COLO829 (cell line): Measurements from ENCODE around the gene PIGS.
"Not testable (repeated sequence)": the region's sequence is repeated elsewhere in the genome, so short reads cannot be mapped to it uniquely, and the experiment has no call there.

Experiments used
- DNase-seq: peaks from one replicate; pipeline ENCODE4 v3.0.0; 2012; ENCODE audit warnings: low spot score

Gene PIGS

GRCh38 chr17:28529013-28529400 is 42.3 kb downstream of the PIGS start:
- no peak for DNase-seq

DNA sequence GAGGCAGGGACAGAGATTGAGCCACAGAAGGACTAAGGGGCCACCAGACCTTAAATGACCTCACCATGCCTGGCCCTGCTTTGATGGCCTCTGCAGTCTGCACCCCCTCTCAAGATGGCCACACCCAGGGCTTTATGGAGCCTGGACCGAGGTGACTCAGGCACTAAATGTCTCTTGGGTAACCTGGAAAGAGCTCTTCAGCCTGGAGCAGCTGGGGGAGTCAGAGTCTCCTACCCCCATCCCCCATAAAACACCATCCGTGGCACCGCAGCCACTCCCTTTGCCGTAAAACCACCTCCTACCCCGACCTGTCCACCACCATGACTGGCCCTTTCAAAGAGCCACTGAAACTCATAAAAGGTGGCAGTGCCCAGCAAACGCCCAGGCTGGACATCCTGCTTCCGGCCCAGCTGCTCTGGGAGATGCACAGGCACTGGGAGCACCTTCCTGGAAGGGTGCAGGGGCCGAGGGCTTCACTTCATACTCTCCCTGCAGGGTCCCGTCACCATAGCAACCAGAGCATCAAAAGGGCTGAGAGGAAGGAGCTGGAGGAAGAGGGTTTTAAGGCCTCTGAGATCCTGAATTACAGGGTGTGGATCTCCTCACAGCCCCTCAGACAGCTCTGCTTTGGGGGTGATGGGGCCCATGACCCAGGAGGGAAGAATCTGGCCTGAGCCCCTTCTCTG is 42.9 kb downstream of the PIGS start:
- DNase-seq: no peak

DNA sequence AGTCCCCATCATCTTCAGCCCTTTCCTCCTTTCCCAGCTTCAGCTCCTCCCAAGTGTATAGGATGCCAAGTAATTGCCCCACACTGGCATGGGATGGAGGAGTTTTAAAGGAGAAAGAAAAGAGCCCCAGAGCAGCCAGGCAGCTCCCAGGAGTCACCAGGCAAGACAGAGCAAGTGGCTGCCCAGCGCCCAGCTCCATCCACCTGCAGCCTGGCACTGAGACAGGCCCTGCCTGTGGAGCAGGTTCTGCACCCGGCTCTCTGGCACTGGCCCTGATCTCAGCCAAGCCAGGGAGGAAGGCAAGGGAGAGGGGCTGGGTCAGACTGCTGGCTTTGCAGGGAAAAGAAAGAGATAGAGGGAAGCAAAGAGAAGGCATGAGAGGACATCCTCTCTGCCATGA is 43.5 kb downstream of the PIGS start:
- DNase-seq: no peak

DNA sequence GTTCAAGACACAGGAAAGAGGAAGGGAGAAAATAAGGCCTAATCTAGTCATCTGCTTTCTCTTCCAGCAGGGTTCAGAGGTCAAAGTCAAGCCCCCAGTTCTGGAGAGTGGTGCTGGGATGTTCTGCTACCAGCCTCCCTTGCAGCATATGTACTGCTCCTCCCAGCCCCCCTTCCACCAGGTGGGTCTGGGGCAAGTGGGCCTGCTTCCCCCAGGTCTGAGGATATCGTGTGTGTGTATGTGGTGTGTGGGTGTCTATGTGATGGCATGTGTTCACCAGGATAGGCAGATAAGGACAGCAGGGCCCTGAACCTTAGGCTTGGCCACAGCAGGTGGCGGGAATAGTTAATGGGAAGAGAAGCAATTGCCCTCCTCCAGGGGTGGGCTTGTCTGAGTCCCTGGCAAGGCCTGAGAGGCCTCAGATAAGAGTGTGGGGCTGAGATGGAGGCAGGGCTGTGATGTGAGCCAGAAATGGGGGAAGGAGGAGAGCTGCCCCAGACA is 44.1 kb downstream of the PIGS start:
- DNase-seq: no peak

DNA sequence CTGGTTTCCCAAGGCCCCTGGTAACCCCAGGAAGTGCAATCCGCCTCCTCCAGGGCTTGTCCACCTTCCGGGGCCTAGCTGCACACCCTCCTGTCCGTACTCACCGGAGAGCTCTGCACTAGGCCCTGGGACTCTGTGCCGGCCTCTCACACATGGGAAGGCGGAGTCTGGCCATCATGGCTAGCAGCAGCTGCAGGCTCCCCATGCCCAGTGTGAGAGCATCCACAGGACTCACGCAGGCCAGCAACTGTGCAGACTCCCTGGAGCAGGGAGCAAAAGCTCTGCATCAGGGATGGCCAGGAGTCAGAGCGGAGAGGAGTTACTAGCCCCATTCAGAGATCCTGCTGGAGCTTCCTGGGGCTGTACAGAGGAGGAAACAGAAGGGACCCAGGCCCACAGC is 44.9 kb downstream of the PIGS start:
- DNase-seq: no peak

DNA sequence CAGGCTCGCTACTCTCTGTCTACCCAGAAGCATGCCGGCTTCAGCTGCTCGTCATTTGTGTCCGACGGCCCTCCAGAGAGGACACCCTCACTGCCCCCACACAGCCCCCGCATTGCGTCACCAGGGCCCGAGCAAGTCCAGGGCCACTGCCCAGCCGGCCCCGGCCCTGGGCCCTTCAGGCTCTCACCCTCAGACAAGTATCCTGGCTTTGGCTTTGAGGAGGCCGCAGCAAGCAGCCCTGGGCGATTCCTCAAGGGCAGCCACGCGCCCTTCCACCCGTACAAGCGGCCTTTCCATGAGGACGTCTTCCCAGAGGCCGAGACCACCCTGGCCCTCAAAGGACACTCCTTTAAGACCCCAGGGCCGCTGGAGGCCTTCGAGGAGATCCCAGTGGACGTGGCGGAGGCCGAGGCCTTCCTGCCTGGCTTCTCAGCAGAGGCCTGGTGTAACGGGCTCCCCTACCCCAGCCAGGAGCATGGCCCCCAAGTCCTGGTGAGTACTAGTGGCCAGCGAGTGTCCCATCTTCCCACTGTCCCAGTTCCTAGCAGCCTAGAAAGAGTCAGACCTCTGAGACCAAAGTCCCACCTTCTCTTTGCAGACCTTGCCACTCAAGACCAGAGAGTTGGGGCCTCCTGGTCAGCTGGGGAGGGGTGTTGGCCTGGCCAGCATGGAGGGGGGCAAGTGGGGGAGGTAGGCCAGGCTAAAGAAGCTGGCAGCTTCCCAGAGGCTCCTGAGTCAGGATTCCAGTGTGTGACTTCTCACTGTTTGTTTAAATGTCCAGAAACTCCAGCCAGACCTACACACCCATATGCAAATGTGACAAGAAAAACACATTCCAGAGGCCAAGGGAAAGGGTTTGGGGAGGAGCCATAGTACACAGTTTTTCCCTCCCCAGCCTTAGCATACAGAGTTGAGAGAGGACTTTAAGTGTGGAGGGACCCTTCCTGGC is 46.6 kb downstream of the PIGS start:
- no peak for DNase-seq

GRCh38 chr17:28523876-28524275 is 47.4 kb downstream of the PIGS start:
- DNase-seq: no peak

DNA sequence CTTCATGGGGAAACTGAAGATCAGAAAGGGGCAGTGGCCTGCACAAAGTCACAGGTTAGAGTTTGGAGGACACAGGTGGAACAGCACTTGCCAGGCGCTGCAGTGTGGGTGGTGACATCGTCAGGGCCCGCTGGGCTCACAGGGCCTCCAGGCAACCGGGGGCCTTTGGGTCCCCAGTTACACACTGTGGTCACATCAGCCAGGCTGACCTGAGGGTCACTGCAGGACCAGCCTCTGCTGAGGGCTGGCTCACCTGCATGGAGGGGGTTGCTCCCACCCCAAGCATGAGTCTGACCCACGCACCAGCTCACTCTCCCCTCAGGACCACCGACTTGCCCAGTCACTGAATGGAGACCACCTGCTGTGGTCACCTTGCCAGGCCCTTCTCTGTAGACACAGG is 48.1 kb downstream of the PIGS start:
- no peak for DNase-seq

- DNase-seq: not testable (repeated sequence)
Observed at GRCh38 chr17:28522281-28522680, 49.0 kb downstream of the PIGS start.

DNA sequence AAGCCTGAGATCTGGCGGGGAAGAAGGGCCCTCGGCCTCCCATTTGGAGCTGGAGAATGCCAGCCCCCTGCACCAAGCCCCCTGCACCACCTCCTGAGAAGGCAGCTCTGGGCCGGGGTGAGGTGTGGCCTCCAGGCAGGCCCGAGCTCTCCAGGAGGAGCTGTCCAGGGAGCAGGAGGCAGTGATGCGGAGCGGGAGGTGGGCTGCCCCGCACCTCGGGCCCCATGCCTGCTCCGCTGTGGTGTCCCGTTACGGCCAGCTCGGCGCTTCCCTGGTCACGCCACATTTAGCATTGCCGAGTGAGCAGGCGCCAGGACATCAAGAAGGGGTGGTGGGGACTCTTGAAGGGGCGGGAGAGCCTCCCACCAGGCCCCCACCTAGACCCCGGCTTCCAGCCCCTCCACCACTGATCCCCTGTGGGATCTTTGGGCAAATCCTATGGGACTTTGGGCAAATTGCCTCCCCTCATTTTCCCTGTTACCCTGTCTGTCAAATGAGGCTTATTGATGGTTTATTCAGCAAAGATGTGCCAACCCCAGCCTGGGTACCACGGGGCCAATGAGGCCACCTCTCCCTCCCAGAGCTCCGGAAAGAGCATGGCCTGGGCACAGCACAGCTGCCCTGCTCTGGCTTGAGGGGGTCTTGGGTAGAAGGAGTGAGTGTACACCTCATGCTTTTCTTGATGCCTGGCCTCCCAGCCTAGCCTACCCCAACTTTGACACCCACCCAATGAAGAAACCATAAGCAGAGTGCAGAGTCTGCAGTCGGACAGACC is 49.8 kb downstream of the PIGS start:
- DNase-seq: no peak

DNA sequence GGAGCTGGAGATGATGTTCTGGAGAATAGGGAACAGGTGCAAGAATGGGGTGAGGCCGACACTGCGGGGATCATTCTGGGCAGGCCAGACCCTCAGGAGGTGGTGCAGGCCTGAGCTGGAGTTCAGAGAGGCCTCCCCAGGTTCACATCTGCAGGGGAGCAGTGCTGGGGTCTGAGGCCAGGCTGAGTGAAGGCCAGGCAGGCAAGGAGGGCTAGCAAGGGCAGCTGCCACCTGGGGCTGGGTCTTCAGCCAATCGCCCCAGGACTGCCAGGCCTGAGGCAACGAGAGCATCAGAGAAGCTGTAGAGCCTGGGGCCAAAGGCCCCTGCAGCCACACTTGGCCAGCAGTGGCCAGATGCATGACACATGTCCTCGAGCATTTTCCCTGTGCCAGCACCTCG is 50.6 kb downstream of the PIGS start:
- no peak for DNase-seq

DNA sequence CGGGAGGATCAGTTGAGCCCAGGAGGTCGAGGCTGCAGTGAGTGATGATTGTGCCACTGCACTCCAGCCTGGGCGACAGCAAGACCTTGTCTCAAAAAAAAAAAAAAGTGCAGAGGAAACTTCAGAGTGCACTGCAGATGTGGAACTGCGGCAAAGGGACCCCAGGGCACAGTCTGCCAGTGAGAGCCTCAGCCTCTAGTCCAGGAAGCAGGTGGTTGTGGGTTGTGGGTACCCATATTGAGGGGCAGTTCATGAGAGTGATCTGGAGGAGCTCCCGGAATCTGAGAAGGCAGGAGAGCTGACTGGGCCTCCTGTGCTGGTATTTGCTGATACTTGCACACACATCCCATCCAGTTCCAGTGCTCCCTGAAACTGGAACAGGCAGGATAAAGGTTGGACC is 52.1 kb downstream of the PIGS start:
- DNase-seq: no peak

- no peak for DNase-seq
Observed at GRCh38 chr17:28518578-28518977, 52.7 kb downstream of the PIGS start.

DNA sequence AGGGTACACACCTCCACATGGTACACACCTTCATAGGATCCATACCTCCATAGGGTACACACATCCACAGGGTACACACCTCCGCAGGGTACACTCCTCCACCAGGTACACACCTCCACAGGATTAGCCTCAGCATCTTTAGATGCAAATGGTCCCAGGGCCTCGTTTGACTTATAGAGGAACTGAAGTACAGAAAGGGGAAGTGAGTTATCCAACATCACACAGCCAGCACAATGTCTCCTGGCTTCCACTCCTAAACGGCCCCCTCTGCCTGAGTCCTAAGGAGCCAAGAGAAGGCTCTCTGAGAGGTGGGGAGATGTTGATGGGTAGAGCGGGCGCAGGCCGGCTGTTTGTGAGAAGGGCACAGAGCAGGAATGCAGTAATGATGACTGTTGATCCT is 53.2 kb downstream of the PIGS start:
- DNase-seq: no peak

- no peak for DNase-seq
Observed at GRCh38 chr17:28515518-28515917, 55.8 kb downstream of the PIGS start.

DNA sequence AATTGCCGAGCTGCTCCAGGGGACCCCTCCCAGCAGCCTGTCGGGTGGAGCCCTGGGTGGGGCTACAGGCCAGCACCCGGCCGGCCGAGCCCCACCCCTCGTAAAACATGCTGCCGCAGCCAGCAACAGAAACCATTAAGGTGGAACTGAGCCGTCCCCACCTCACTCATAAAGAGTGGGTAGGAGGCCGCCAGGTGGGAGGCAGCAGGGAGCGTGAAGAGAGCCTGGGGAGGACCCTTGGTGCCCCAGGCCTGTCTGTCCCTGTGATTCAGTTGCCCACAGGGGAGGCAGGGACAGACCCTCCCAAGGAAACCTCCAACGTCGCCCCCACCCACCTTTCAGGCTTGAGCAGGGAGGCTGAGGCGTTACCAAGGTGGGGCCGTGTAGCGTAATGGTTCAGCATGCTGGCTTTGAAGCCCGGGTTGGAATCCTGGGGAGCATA is 56.7 kb downstream of the PIGS start:
- DNase-seq: no peak

DNA sequence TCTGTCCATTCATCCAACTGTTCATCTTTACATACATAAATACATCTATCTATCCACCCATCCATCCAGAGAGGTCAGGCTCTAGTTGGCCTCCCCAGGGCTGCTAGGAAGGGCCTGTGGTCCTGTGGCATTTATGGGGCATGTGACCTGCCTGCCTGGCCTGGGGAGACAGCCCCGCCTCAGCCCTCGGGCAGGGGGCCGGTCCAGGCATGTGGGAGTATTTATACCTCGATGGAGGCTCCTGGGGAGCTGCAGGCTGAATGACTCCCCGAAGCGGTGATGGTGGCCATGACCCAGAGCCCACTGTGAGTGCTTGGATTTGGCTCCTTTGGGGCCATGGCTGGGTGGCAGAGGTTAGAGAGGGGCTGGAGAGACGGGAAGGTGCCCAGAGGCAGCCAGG is 57.8 kb downstream of the PIGS start:
- no peak for DNase-seq

GRCh38 chr17:28511858-28512461 is 59.4 kb downstream of the PIGS start:
- DNase-seq: no peak

DNA sequence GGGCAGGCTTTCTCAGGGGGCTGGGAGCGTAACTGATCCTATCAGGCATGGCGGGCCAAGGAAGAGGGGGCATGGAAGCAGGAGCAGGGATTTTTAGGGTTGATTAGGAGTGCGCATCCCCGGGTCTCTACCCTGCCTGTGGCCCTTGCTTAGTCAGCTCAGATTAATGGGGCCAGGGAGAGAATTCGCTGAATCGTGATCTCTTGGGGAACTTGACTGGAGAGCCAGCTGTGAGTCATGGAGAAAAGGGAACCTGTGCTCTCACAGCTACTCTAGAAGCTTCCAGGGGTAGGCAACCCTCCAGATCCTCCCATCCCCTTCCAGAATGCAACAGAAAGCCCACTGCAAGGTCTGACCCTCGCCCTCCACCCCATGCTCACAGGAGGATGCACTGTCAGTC is 61.5 kb downstream of the PIGS start:
- no peak for DNase-seq

- no peak for DNase-seq
Observed at GRCh38 chr17:28508211-28508724, 63.1 kb downstream of the PIGS start.

DNA sequence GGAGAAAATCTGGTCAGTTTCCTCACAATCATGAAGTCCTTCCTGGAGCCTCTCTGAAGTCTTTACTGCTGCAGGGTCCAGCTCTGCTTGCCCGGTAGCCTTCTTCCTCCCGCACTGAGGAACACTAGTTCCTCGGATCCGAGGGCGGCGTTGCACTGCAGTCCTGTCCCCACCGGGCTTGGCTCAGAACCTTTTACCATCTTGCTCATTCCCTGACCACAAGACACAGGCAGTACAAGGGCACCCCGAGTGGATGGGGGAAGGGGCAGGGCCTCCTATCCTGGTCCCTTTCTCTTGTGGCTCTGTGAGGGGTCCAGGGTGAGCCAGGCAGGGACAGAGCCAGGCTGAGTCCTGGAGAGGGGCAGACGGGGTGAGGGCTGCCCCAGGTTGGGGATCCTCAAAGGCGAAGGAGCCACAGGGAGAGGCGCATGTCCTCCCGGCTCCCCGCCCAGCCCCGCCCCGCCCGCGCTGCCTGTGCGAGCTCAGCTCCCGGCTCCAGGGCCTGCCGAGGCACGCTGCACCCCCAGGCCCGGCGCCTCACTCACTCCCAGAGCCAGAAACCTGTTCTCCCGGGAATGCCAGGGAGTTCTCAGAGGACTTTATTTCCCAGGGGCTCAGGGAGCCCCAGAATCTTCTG is 63.6 kb downstream of the PIGS start:
- no peak for DNase-seq
